DOHH2 (cell line): Measurements from ENCODE around the gene SLC35A2.

Source experiments
- EZH2phosphoT487 ChIP-seq: fragments of 200-600 bp; sonication (generic); IDR thresholded peaks from 2 replicates; pipeline ENCODE4 v1.6.1; 2017; ENCODE audit warnings: borderline replicate concordance, mild to moderate bottlenecking, antibody characterized with exemption, low read length, moderate library complexity, mixed read lengths
- TF ChIP-seq, protein P1 (sequence below): fragments of 200-600 bp; sonication (generic); IDR thresholded peaks from one replicate; pipeline ENCODE4 v1.5.1; 2014; ENCODE audit warnings: antibody characterized with exemption, mild to moderate bottlenecking, low read depth, low read length; ENCODE audit not compliant: poor library complexity, severe bottlenecking

- TF ChIP-seq, protein P1, sequence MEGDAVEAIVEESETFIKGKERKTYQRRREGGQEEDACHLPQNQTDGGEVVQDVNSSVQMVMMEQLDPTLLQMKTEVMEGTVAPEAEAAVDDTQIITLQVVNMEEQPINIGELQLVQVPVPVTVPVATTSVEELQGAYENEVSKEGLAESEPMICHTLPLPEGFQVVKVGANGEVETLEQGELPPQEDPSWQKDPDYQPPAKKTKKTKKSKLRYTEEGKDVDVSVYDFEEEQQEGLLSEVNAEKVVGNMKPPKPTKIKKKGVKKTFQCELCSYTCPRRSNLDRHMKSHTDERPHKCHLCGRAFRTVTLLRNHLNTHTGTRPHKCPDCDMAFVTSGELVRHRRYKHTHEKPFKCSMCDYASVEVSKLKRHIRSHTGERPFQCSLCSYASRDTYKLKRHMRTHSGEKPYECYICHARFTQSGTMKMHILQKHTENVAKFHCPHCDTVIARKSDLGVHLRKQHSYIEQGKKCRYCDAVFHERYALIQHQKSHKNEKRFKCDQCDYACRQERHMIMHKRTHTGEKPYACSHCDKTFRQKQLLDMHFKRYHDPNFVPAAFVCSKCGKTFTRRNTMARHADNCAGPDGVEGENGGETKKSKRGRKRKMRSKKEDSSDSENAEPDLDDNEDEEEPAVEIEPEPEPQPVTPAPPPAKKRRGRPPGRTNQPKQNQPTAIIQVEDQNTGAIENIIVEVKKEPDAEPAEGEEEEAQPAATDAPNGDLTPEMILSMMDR: no peak
- no peak for TF ChIP-seq EZH2phosphoT487
Observed at GRCh38 chrX:48901069-48901468, 10.4 kb downstream of the SLC35A2 start.
